ENCODE measurements around the gene PGAP1.

DNA sequence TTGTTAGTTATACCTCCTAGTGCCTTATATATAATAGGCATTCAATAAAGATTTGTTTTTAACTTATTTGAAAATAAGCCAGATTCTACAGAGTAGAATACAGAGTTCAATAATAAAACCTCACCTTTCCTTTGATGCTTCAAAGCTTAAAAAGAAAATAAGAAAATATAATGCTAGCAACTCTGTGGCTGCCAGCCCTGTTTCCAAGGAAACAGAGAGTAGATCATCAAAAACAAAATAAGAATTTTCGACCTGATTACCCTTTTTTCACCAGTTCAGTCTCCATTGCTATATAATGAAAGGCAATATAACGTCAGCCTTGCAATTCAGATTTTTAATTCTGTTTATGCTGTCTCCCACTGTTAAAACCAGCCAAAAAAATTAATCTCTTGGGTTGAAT is 8.9 kb upstream of the PGAP1 start:
- TF ChIP-seq, protein P1, sequence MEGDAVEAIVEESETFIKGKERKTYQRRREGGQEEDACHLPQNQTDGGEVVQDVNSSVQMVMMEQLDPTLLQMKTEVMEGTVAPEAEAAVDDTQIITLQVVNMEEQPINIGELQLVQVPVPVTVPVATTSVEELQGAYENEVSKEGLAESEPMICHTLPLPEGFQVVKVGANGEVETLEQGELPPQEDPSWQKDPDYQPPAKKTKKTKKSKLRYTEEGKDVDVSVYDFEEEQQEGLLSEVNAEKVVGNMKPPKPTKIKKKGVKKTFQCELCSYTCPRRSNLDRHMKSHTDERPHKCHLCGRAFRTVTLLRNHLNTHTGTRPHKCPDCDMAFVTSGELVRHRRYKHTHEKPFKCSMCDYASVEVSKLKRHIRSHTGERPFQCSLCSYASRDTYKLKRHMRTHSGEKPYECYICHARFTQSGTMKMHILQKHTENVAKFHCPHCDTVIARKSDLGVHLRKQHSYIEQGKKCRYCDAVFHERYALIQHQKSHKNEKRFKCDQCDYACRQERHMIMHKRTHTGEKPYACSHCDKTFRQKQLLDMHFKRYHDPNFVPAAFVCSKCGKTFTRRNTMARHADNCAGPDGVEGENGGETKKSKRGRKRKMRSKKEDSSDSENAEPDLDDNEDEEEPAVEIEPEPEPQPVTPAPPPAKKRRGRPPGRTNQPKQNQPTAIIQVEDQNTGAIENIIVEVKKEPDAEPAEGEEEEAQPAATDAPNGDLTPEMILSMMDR (IDR thresholded peaks at IDR 0.05): no peak
- TF ChIP-seq POLR2A (IDR thresholded peaks at IDR 0.05) (no peak), POLR2AphosphoS5 (IDR thresholded peaks at IDR 0.05) (no peak), EP300 (IDR thresholded peaks at IDR 0.05; ENCODE audit: low read depth) (no peak)
